ENCODE data around the gene KCNC1. TPM values are rescaled to one million over a fixed set of nuclear protein-coding genes. Genes with fewer than 3 reads are reported as not detected.

KCNC1 gene
- total and polyA plus RNA-seq, 2 experiments from 2014 or later = 0.11 TPM; not detected in 1

DNA sequence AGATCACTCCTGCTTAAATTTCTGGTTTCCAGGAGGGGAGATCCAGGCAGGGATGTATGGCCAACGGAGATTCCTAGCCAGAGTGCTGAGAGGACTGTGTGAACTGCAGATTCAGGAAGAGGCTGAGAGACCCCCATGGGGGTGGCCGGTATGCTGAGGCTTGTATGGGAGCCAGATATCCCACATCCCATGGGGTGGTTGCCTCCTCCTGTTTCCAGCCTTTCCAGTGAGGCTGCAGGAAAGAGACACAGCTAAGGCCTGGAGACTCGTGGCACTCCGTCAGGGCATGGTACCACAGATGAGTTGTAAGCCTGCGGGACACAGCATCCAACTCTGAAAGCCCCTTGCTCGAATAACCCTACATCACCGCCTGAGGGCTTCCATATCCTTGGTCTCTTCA, 16.6 kb upstream of the KCNC1 start:
- Mint-ChIP-seq H3K36me3 (ENCODE audit: low read depth) (no peaks in the 10 kb centered on the region), H3K4me1 (peaks cover 10% of the 10 kb centered on the region), H3K9me3 (no peaks in the 10 kb centered on the region), H3K27me3 (ENCODE audit: insufficient read depth, low read depth, poor library complexity) (peaks cover 37% of the 10 kb centered on the region), H3K27ac (no peak overlapping the region), H3K4me3 (0 out of 3 replicates have a peak overlapping the region, but pooled peaks have one; percentile 71)
- Histone ChIP-seq H3F3A (replicated peaks; ENCODE audit: low read depth) (no peaks in the 10 kb centered on the region), H4K20me1 (replicated peaks; ENCODE audit: insufficient read depth) (no peaks in the 10 kb centered on the region; the same call in 1 of the 2 replicates), H3K4me3 (peak overlapping the region; percentile 70; the same call in 1 of the 2 replicates), H2AFZ (no peak overlapping the region), H3K27me3 (ENCODE audit: insufficient read depth) (peaks cover 96% of the 10 kb centered on the region), H3K4me1 (ENCODE audit: insufficient read depth) (peaks cover 7% of the 10 kb centered on the region; the same call in 1 of the 2 replicates), H3K4me2 (no peak overlapping the region), H3K27ac (ENCODE audit: low read depth) (no peak overlapping the region), H3K9me2 (ENCODE audit: insufficient read depth) (no peaks in the 10 kb centered on the region), H3K79me2 (replicated peaks; ENCODE audit: insufficient read depth) (no peaks in the 10 kb centered on the region), H3K36me3 (ENCODE audit: insufficient read depth) (no peaks in the 10 kb centered on the region)
- DNase-seq (ENCODE audit: low spot score) (no peak), ATAC-seq (no peak)
- TF ChIP-seq ZNF331 (CRISPR knock-in tag; IDR thresholded peaks at IDR 0.05; ENCODE audit: low read depth) (no peak), EZH2phosphoT487 (IDR thresholded peaks at IDR 0.05; ENCODE audit: unreplicated experiment) (no peak), ZNF114 (CRISPR knock-in tag; IDR thresholded peaks at IDR 0.05) (no peak), POLR2AphosphoS5 (IDR thresholded peaks at IDR 0.05; ENCODE audit: low read depth) (no peak), EZH2 (IDR thresholded peaks at IDR 0.05; ENCODE audit: low read depth, unreplicated experiment) (no peak), NANOG (IDR thresholded peaks at IDR 0.05; ENCODE audit: borderline replicate concordance) (no peak), CREB1 (CRISPR knock-in tag; IDR thresholded peaks at IDR 0.05; ENCODE audit: low read depth) (no peak), STAT1 (IDR thresholded peaks at IDR 0.05; ENCODE audit: unreplicated experiment) (no peak), JUNB (IDR thresholded peaks at IDR 0.05; ENCODE audit: unreplicated experiment) (no peak)
- TF ChIP-seq, protein P1, sequence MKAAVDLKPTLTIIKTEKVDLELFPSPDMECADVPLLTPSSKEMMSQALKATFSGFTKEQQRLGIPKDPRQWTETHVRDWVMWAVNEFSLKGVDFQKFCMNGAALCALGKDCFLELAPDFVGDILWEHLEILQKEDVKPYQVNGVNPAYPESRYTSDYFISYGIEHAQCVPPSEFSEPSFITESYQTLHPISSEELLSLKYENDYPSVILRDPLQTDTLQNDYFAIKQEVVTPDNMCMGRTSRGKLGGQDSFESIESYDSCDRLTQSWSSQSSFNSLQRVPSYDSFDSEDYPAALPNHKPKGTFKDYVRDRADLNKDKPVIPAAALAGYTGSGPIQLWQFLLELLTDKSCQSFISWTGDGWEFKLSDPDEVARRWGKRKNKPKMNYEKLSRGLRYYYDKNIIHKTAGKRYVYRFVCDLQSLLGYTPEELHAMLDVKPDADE (IDR thresholded peaks at IDR 0.05) = no peak
- TF ChIP-seq, protein P2, sequence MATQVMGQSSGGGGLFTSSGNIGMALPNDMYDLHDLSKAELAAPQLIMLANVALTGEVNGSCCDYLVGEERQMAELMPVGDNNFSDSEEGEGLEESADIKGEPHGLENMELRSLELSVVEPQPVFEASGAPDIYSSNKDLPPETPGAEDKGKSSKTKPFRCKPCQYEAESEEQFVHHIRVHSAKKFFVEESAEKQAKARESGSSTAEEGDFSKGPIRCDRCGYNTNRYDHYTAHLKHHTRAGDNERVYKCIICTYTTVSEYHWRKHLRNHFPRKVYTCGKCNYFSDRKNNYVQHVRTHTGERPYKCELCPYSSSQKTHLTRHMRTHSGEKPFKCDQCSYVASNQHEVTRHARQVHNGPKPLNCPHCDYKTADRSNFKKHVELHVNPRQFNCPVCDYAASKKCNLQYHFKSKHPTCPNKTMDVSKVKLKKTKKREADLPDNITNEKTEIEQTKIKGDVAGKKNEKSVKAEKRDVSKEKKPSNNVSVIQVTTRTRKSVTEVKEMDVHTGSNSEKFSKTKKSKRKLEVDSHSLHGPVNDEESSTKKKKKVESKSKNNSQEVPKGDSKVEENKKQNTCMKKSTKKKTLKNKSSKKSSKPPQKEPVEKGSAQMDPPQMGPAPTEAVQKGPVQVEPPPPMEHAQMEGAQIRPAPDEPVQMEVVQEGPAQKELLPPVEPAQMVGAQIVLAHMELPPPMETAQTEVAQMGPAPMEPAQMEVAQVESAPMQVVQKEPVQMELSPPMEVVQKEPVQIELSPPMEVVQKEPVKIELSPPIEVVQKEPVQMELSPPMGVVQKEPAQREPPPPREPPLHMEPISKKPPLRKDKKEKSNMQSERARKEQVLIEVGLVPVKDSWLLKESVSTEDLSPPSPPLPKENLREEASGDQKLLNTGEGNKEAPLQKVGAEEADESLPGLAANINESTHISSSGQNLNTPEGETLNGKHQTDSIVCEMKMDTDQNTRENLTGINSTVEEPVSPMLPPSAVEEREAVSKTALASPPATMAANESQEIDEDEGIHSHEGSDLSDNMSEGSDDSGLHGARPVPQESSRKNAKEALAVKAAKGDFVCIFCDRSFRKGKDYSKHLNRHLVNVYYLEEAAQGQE (IDR thresholded peaks at IDR 0.05; ENCODE audit: unreplicated experiment) = no peak
- TF ChIP-seq, protein P3, sequence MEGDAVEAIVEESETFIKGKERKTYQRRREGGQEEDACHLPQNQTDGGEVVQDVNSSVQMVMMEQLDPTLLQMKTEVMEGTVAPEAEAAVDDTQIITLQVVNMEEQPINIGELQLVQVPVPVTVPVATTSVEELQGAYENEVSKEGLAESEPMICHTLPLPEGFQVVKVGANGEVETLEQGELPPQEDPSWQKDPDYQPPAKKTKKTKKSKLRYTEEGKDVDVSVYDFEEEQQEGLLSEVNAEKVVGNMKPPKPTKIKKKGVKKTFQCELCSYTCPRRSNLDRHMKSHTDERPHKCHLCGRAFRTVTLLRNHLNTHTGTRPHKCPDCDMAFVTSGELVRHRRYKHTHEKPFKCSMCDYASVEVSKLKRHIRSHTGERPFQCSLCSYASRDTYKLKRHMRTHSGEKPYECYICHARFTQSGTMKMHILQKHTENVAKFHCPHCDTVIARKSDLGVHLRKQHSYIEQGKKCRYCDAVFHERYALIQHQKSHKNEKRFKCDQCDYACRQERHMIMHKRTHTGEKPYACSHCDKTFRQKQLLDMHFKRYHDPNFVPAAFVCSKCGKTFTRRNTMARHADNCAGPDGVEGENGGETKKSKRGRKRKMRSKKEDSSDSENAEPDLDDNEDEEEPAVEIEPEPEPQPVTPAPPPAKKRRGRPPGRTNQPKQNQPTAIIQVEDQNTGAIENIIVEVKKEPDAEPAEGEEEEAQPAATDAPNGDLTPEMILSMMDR (conservative IDR thresholded peaks at IDR 0.05; ENCODE audit: low read depth in 2 of 2) = no peak
- TF ChIP-seq, protein P4, sequence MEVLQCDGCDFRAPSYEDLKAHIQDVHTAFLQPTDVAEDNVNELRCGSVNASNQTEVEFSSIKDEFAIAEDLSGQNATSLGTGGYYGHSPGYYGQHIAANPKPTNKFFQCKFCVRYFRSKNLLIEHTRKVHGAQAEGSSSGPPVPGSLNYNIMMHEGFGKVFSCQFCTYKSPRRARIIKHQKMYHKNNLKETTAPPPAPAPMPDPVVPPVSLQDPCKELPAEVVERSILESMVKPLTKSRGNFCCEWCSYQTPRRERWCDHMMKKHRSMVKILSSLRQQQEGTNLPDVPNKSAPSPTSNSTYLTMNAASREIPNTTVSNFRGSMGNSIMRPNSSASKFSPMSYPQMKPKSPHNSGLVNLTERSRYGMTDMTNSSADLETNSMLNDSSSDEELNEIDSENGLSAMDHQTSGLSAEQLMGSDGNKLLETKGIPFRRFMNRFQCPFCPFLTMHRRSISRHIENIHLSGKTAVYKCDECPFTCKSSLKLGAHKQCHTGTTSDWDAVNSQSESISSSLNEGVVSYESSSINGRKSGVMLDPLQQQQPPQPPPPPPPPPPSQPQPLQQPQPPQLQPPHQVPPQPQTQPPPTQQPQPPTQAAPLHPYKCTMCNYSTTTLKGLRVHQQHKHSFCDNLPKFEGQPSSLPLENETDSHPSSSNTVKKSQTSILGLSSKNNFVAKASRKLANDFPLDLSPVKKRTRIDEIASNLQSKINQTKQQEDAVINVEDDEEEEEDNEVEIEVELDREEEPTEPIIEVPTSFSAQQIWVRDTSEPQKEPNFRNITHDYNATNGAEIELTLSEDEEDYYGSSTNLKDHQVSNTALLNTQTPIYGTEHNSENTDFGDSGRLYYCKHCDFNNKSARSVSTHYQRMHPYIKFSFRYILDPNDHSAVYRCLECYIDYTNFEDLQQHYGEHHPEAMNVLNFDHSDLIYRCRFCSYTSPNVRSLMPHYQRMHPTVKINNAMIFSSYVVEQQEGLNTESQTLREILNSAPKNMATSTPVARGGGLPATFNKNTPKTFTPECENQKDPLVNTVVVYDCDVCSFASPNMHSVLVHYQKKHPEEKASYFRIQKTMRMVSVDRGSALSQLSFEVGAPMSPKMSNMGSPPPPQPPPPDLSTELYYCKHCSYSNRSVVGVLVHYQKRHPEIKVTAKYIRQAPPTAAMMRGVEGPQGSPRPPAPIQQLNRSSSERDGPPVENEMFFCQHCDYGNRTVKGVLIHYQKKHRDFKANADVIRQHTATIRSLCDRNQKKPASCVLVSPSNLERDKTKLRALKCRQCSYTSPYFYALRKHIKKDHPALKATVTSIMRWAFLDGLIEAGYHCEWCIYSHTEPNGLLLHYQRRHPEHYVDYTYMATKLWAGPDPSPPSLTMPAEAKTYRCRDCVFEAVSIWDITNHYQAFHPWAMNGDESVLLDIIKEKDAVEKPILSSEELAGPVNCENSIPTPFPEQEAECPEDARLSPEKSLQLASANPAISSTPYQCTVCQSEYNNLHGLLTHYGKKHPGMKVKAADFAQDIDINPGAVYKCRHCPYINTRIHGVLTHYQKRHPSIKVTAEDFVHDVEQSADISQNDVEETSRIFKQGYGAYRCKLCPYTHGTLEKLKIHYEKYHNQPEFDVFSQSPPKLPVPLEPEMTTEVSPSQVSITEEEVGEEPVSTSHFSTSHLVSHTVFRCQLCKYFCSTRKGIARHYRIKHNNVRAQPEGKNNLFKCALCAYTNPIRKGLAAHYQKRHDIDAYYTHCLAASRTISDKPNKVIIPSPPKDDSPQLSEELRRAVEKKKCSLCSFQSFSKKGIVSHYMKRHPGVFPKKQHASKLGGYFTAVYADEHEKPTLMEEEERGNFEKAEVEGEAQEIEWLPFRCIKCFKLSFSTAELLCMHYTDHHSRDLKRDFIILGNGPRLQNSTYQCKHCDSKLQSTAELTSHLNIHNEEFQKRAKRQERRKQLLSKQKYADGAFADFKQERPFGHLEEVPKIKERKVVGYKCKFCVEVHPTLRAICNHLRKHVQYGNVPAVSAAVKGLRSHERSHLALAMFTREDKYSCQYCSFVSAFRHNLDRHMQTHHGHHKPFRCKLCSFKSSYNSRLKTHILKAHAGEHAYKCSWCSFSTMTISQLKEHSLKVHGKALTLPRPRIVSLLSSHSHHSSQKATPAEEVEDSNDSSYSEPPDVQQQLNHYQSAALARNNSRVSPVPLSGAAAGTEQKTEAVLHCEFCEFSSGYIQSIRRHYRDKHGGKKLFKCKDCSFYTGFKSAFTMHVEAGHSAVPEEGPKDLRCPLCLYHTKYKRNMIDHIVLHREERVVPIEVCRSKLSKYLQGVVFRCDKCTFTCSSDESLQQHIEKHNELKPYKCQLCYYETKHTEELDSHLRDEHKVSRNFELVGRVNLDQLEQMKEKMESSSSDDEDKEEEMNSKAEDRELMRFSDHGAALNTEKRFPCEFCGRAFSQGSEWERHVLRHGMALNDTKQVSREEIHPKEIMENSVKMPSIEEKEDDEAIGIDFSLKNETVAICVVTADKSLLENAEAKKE (CRISPR knock-in tag; IDR thresholded peaks at IDR 0.05) = no peak

Data from GM23338 (cell line).